Esophagus squamous epithelium (tissue), 5 donors: ENCODE data around the gene MGAT4B. TPM values are rescaled to one million over a fixed set of nuclear protein-coding genes. Genes with fewer than 3 reads are reported as not detected.
A peak's percentile ranks its signal among the peaks of the same experiment; 100 is the strongest.

Experiments
- DNase-seq: peaks from one replicate; lab custom pipeline; 2025; lab: John Stamatoyannopoulos, UW
- H3K27ac ChIP-seq, 4 donors: fragments of 200-600 bp; sonication (generic); one replicate each; pipeline ENCODE4 v1.5.1; 2016 to 2019; ENCODE audit warnings: mild to moderate bottlenecking in 1 of 4
- H3K27me3 ChIP-seq, 4 donors: fragments of 200-600 bp; sonication (generic); 1 replicate in 3 of 4; 2 replicates in 1 of 4; pipeline versions ENCODE4 v1.5.1 to v1.6.0; 2017 to 2021; ENCODE audit warnings: antibody characterized with exemption in 1 of 4
- H3K36me3 ChIP-seq, 3 donors: fragments of 200-600 bp; sonication (generic); one replicate each; pipeline ENCODE4 v1.5.1; 2016 to 2019
- H3K4me1 ChIP-seq, 3 donors: fragments of 200-600 bp; sonication (generic); one replicate each; pipeline ENCODE4 v1.5.1; 2017 to 2019
- H3K4me3 ChIP-seq, 4 donors: fragments of 200-600 bp; sonication (generic); 1 replicate in 3 of 4; 2 replicates in 1 of 4; pipeline ENCODE4 v1.5.1; 2016 to 2019; ENCODE audit warnings: mild to moderate bottlenecking in 2 of 4, moderate library complexity in 1 of 4
- H3K9me3 ChIP-seq, 3 donors: fragments of 200-600 bp; sonication (generic); one replicate each; pipeline ENCODE4 v1.5.1; 2016 to 2019
- CTCF ChIP-seq, 6 experiments: fragments of 450-650 bp in 4 of 6; fragments of 200-600 bp in 2 of 6; sonication (generic) in 2 of 6; IDR thresholded peaks; one replicate each; pipeline ENCODE4 v1.5.1; 2016 to 2019; ENCODE audit warnings: antibody characterized with exemption in 6 of 6, mild to moderate bottlenecking in 4 of 6, moderate library complexity in 4 of 6
- POLR2A ChIP-seq, 4 donors: fragments of 450-650 bp; IDR thresholded peaks; one replicate each; pipeline ENCODE4 v1.6.1; 2017; ENCODE audit warnings: antibody characterized with exemption in 4 of 4, mild to moderate bottlenecking in 4 of 4, moderate library complexity in 3 of 4
- WGBS, 2 donors: methylation state at CpG; one replicate each; pipeline ENCODE4 v1.1.5; 2018; 5-methylcytosine and 5-hydroxymethylcytosine counted together
- intact Hi-C: fragments of 100-400 bp; cut with DNase I; formaldehyde crosslinking; loops from one replicate; pipeline ENCODE4 v1.15.0; 2022
- total RNA-seq, 4 donors: library from RNA; depleted of rRNA; stranded (reverse); fragments of >200 nt; gene quantifications; one replicate each; pipeline ENCODE4 v1.1.0, GENCODE V29; 2016
- donor health status: DM: yes; HTN: yes; CAD: no.

Gene MGAT4B
- total RNA-seq, 4 donors from 2014 or later = 68.5 to 119 (median 87.7) TPM

GRCh38 chr5:179802950-179803562 lies 3.6 kb downstream of the MGAT4B start:
- no peak for DNase-seq
- WGBS, 2 donors = 50 to 63% methylated on average over 2 to 3 of the region's 11 CpGs
- TF ChIP-seq CTCF (IDR thresholded peaks at IDR 0.05) (no peak), POLR2A (IDR thresholded peaks at IDR 0.05) (no peak)
- Histone ChIP-seq H3K27ac (peak overlapping the region; percentile 8 to 42 (median 13)), H3K27me3 (no peaks in the 10 kb centered on the region), H3K4me3 (no peak overlapping the region), H3K9me3 (no peaks in the 10 kb centered on the region), H3K4me1 (peaks cover 42 to 56% (median 48%) of the 10 kb centered on the region in 3 donors), H3K36me3 (peaks cover 19 to 37% (median 23%) of the 10 kb centered on the region in 3 donors)
- intact Hi-C loops = no loop called here

- Histone ChIP-seq H3K9me3 (no peaks in the 10 kb centered on the region), H3K27me3 (no peaks in the 10 kb centered on the region), H3K36me3 (peaks cover 21 to 44% (median 29%) of the 10 kb centered on the region in 3 donors), H3K4me1 (peaks cover 41 to 56% (median 44%) of the 10 kb centered on the region in 3 donors), H3K4me3 (no peak overlapping the region), H3K27ac (peak overlapping the region in 2 of 4 donors; percentile 16 to 42)
- TF ChIP-seq CTCF (IDR thresholded peaks at IDR 0.05) = no peak
- TF ChIP-seq POLR2A (IDR thresholded peaks at IDR 0.05) = no peak
- DNase-seq = no peak
- 78 to 83% methylated on average over 6 to 11 of the region's 19 CpGs for WGBS, 2 donors
- intact Hi-C loops = no loop called here
These were observed 4.3 kb downstream of the MGAT4B start for GRCh38 chr5:179802207-179802883.

GRCh38 chr5:179801304-179802206 lies 5.1 kb downstream of the MGAT4B start:
- Histone ChIP-seq H3K36me3 (peaks cover 21 to 48% (median 30%) of the 10 kb centered on the region in 3 donors), H3K4me3 (no peak overlapping the region), H3K4me1 (peaks cover 40 to 61% (median 52%) of the 10 kb centered on the region in 3 donors), H3K27me3 (no peaks in the 10 kb centered on the region), H3K9me3 (no peaks in the 10 kb centered on the region), H3K27ac (no peak overlapping the region)
- intact Hi-C loops = no loop called here
- DNase-seq = peak; percentile 41
- 44 to 67% methylated on average over 11 to 31 of the region's 67 CpGs for WGBS, 2 donors
- TF ChIP-seq CTCF (IDR thresholded peaks at IDR 0.05) = peak; percentile 39 to 76 (median 66)
- TF ChIP-seq POLR2A (IDR thresholded peaks at IDR 0.05) = no peak

- intact Hi-C loops = no loop called here
- no peaks in the 10 kb centered on the region for H3K9me3 ChIP-seq
- WGBS, 2 donors = 91 to 93% methylated on average over 2 to 4 of the region's 12 CpGs
- H3K36me3 ChIP-seq = peaks cover 21 to 48% (median 30%) of the 10 kb centered on the region in 3 donors
- no peak overlapping the region for H3K4me3 ChIP-seq
- TF ChIP-seq POLR2A (IDR thresholded peaks at IDR 0.05) (no peak), CTCF (IDR thresholded peaks at IDR 0.05) (no peak)
- H3K27ac ChIP-seq = no peak overlapping the region
- H3K4me1 ChIP-seq = peaks cover 44 to 68% (median 54%) of the 10 kb centered on the region in 3 donors
- DNase-seq = no peak
- no peaks in the 10 kb centered on the region for H3K27me3 ChIP-seq
These were observed 5.9 kb downstream of the MGAT4B start for GRCh38 chr5:179800696-179801201.
